Sigmoid colon (tissue), 4 donors: ENCODE measurements around the gene SYMPK.

ENCODE experiments used
- EP300 ChIP-seq, 4 donors: sonication (generic); formaldehyde crosslinking; IDR thresholded peaks; one replicate each; pipeline ENCODE4 v1.6.1; 2017; ENCODE audit warnings: antibody characterized with exemption in 4 of 4
- POLR2A ChIP-seq, 2 donors: fragments of 450-650 bp; IDR thresholded peaks; one replicate each; pipeline ENCODE4 v1.6.1; 2016; ENCODE audit warnings: antibody characterized with exemption in 2 of 2, mild to moderate bottlenecking in 2 of 2, moderate library complexity in 2 of 2
- POLR2AphosphoS5 ChIP-seq, 4 donors: sonication (generic); formaldehyde crosslinking; IDR thresholded peaks; one replicate each; pipeline ENCODE4 v1.6.1; 2017; ENCODE audit warnings: antibody characterized with exemption in 4 of 4
- TF ChIP-seq, protein P1 (sequence below), 4 experiments: fragments of 450-650 bp in 3 of 4; fragments of 200-600 bp in 1 of 4; IDR thresholded peaks; one replicate each; pipeline ENCODE4 v1.5.1; 2016 to 2019; ENCODE audit warnings: antibody characterized with exemption in 4 of 4, mild to moderate bottlenecking in 3 of 4, moderate library complexity in 2 of 4

DNA sequence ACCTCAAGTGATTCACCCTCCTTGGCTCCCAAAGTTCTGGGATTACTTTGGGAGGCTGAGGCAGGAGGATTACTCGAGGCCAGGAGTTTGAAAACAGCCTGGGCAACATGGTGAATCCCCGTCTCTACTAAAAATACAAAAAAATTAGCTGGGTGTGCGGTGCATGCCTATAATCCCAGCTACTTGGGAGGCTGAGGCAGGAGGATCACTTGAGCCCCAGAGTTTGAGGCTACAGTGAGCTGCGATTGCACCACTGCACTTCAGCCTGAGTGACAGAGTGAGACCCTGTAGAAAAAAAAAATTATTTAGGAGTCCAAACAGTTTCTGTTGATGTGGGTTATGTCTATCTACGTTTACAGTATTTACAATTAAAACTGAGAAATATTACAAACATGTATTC, 7.9 kb upstream of the SYMPK start:
- TF ChIP-seq, protein P1, sequence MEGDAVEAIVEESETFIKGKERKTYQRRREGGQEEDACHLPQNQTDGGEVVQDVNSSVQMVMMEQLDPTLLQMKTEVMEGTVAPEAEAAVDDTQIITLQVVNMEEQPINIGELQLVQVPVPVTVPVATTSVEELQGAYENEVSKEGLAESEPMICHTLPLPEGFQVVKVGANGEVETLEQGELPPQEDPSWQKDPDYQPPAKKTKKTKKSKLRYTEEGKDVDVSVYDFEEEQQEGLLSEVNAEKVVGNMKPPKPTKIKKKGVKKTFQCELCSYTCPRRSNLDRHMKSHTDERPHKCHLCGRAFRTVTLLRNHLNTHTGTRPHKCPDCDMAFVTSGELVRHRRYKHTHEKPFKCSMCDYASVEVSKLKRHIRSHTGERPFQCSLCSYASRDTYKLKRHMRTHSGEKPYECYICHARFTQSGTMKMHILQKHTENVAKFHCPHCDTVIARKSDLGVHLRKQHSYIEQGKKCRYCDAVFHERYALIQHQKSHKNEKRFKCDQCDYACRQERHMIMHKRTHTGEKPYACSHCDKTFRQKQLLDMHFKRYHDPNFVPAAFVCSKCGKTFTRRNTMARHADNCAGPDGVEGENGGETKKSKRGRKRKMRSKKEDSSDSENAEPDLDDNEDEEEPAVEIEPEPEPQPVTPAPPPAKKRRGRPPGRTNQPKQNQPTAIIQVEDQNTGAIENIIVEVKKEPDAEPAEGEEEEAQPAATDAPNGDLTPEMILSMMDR (IDR thresholded peaks at IDR 0.05) = no peak
- TF ChIP-seq POLR2A (IDR thresholded peaks at IDR 0.05) (no peak), POLR2AphosphoS5 (IDR thresholded peaks at IDR 0.05) (no peak), EP300 (IDR thresholded peaks at IDR 0.05) (no peak)
